KBM-7 (cell line): ENCODE results near the gene CIROP.

ENCODE experiments used
- DNase-seq: peaks from one replicate; pipeline ENCODE4 v3.0.0-alpha.2; 2015
- in situ Hi-C: fragments of 300-500 bp; cut with MboI; formaldehyde crosslinking; loops from 2 replicates; pipeline ENCODE4 v1.14.3; 2020; ENCODE audit warnings: low sequenced_read_pairs, low pct_unique_long_range_greater_than_20kb, mixed read lengths

CIROP gene, protein sequence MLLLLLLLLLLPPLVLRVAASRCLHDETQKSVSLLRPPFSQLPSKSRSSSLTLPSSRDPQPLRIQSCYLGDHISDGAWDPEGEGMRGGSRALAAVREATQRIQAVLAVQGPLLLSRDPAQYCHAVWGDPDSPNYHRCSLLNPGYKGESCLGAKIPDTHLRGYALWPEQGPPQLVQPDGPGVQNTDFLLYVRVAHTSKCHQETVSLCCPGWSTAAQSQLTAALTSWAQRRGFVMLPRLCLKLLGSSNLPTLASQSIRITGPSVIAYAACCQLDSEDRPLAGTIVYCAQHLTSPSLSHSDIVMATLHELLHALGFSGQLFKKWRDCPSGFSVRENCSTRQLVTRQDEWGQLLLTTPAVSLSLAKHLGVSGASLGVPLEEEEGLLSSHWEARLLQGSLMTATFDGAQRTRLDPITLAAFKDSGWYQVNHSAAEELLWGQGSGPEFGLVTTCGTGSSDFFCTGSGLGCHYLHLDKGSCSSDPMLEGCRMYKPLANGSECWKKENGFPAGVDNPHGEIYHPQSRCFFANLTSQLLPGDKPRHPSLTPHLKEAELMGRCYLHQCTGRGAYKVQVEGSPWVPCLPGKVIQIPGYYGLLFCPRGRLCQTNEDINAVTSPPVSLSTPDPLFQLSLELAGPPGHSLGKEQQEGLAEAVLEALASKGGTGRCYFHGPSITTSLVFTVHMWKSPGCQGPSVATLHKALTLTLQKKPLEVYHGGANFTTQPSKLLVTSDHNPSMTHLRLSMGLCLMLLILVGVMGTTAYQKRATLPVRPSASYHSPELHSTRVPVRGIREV

DNA sequence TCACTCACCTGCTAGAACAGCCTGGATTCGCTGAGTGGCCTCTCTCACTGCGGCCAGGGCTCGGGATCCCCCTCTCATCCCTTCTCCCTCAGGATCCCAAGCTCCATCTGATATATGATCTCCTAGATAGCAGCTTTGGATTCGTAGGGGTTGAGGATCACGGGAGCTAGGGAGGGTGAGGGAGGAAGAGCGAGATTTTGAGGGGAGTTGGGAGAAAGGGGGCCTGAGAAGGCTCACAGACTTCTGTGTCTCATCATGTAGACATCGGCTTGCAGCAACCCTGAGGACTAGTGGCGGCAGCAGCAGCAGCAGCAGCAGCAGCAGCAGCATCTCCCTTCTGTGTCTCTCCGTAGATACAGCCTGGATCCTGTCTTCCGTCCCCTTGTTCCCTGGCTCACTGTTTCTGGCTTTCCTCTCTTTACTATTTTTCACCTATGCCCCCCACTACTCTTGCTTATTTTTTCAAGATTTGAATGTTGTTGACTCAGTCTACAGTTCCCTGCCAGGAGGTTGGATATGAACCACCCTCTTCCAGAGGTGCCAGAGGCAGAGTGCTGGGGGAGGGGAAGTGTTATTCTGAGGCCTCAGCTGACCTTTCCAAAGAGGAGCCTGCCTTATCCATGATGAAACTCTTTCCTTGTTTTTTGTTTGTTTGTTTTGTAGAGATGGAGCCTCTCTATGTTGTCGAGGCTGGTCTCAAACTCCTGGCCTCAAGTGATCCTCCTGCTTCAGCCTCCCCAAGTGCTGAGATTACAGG is at the start of gene CIROP:
Gene CIROP (minus strand): TSS at position 399 of the 757 bp plus-strand sequence. CDS start 69 bp downstream, at position 330.
- no peak for DNase-seq
- in situ Hi-C loops, result no loop called here

DNA sequence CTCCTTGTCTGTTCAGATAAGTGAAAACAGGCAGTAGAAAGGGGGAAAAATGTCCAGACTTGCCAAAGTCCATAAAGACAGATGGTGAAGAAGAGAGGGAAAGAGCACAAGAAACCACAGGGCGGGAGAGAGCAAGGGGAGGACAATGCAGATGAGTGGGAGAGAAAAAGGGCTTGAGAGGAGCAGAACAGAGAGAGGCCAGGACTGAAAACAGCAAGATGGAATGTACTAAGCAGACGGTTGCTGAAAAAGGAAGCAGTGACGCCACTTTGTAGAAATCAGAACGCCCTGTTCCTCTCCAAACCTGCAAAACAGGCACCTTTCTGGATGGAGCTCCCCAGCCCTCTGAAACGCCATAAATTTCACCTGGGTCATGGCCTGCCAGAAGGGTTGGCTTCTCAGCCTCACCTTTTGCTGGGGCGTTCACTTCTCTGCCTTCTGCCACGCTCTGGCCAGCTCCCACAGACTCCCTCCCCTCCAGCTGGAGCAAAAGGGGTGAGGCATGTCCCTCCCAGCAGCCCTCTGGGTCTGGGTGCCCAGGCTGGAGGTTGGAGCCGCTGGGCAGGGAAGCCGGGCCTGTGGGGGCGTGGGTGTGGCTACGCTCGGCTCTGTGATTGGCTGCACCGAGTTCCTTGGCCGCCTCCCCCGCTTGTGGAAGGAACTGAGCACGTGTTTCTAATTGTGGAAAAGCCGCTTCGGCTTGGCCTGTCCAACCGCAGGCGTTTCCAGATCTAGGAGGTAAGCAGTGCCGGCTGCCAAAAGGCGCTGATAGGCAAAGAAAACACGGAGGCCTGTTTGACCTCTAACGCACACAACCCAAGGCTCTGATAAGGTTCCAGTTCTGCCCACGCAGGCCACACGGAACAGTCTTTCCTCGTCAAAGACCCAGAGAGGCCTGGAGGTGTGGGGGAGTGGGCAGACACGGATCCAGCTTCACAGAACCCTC is 49.3 kb upstream of the CIROP start:
- in situ Hi-C loops, result no loop called here
- DNase-seq, result peak; percentile 45

DNA sequence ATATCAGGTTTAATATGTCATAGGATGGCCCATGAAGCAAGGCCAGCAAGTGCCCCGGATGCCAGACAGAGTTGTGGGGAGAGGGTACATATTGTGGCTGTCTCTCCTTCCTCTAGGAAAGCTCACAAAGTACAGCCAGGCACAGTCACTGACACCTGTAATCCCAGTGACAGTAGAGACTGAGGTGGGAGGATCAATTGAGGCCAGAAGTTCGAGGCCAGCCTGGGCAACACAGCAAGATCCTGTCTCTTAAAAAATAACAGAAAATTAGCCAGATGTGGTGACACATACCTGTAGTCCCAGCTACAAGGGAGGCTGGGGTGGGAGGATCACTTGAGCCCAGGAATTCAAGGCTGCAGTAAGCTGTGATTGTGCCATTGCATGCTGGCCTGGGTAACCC is 46.6 kb upstream of the CIROP start:
- in situ Hi-C loops, result no loop called here

DNA sequence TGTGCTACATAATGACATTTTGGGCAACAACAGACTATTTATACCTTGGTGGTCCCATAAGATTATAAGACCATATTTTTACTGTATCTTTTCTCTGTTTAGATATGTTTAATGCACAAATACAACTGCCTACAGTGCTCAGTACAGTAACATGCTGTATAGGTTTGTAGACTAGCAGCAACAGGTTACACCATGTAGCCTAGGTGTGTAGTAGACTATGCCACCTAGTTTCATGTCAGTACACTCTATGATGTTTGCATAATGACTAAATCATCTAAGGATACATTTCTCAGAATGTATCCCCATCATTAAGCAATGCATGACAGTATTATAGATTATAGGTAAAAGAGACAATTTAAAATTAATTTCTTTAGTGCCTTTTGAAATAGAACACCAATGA is 45.0 kb upstream of the CIROP start:
- DNase-seq, result no peak
- in situ Hi-C loops, result no loop called here

More for the DNA sequence above, 46.6 kb upstream of the CIROP start:
- no peak for DNase-seq

DNA sequence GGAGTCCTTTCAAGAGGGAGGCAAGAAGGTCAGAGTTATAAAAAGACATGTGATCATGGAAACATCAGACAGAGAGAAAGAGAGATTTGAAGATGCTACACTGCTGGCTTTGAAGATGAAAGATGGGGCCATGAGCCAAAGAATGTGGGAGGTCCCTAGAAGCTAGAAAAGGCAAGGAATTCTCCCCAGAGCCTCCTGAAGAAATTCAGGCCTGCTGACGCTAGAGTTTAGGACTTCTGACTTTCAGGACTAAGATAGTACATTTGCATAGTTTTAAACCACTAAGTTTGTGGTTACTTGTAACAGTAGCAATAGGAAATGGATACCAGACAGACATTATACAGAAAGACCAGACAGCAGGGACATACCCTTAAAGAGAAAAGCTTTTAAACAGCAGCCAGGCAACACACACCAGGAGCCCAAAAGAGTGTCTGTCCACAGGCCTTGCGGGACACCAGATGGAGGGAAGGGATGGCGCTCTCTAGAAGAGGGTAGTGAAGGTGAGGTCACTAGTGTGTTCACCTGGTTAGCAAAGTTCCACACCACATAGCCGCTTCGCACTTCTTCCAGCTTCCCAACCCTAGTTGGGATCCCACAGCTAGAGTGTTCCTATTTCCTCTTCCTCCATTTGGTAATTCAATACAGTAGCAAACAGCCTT is 43.9 kb upstream of the CIROP start:
- in situ Hi-C loops, result no loop called here
- no peak for DNase-seq

DNA sequence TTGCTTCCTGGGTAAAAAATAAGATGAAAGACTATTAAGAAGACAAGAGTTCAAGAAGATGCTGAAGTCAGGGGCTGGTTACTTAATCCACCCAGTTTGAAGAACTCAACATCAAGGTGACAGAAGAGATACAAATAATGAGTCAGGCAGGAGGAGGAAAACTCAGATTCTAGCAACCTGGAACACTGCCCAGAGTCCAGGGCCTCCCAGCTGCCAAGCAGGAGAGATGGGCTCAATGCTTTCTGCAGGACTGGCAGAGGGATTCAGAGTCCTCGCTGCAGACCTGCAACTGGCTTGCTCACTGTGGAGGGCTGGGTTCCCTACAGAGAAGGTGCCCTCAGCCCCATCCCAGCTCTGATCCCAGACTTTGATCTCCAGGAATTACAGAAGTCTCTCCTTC is 42.9 kb upstream of the CIROP start:
- no peak for DNase-seq
- in situ Hi-C loops, result no loop called here

DNA sequence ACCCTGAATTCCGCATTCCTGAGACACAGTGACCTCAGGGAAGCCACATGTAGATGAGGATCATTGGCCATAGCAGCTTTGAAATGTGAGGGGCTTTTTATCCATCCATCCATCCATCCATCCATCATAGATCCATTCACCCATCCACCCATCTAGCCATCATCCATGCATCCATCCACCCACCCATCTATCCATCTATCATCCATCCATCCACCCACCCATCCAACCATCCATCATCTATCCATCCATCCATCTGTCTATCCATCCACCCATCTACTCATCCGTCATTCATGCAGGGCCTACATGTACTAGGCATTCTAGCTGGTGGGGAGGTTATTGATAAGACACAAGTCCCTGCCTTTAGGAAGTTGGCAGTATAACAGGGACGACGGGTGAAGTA is 42.2 kb upstream of the CIROP start:
- in situ Hi-C loops, result no loop called here
- DNase-seq, result no peak

DNA sequence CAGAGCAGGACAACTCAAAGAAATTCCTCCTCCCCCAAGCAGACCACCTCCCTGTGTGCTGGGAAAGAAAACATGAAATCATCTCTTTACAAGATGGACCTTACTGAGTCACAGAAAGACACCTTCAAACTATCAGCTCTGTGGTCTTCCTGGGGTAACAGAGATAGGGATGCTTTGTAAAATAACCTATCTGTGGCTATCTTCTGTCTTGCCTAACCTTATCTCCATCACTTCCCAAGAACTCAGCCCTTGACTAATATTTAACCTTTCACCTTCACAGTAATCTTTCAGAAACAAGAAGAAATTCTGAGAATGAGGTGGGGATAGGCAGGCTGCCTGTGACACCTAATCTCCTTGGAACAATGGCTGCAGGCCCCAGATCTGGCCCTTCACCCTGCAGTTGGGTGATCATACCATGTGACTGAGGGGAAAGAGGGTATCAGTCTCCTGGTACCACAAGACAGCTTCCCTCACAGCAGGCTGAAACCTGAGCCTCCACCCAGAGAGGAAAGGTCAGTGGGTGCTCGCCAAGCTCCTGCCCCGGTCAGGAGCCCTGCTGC is 41.6 kb upstream of the CIROP start:
- in situ Hi-C loops, result no loop called here
- DNase-seq, result no peak

DNA sequence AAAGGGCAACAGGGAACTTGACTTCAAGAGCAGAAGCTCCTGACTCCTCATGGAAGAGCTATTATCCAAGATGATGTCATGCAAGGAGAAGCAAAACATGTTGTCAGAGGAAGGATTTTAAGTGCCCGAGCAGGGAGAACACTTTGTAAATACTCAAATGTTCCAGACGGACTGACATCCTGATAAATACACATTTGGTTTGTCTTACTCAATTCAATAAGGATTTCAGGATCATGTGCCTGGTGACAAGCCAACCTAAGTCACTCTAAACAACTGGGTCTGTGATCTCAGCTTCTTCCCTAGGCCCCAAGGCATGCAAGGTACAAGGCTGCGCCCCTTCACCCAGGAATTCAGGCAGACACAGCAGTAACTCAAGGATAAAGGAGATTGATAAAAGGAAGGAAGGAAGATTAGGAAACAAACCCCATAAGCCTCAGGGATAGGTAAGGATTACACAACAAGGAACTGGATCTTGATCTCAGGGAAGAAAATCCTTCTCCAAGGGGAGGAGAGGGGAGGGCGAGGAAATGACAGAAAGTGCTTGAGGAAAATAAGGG is 41.1 kb upstream of the CIROP start:
- in situ Hi-C loops, result no loop called here
- no peak for DNase-seq

DNA sequence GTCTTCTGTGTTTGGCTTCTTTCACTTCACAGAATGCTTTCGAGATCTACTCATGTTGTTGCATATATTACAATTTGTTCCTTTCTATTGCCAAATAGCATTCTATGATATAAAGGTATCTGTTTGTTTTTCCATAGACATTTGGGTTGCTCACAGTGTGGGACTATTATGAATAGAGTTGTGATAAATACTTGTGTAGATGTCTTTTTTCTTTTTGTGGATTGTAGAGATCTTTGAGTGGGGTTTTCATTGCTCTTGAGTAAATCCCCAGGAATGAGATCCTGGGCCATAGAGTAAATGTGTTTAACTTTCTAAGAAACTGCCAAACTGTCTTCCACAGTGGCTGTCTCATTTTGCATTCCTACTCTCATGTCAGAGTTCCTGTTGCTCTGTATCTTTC is 39.1 kb upstream of the CIROP start:
- in situ Hi-C loops, result no loop called here
- DNase-seq, result no peak

DNA sequence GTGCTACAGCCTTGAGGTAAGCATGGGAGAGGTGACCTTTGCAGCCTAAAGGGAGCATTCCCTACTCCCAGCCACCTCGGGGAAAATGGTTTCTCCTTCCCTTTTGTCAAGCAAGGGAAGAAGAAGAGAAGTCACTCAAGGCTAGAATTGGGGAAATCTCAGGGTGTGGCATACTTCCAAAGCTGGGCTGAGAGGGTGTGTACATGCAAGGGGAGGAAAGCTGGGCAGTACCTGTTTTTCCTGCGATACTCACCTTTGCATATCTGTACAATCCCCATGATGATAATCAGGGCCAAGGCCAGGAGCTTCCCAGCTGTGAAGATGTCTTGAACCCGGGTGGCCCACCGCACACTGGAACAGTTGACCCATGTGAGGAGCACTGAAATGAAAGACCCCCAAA is 38.0 kb upstream of the CIROP start:
- in situ Hi-C loops, result no loop called here
- DNase-seq, result no peak

DNA sequence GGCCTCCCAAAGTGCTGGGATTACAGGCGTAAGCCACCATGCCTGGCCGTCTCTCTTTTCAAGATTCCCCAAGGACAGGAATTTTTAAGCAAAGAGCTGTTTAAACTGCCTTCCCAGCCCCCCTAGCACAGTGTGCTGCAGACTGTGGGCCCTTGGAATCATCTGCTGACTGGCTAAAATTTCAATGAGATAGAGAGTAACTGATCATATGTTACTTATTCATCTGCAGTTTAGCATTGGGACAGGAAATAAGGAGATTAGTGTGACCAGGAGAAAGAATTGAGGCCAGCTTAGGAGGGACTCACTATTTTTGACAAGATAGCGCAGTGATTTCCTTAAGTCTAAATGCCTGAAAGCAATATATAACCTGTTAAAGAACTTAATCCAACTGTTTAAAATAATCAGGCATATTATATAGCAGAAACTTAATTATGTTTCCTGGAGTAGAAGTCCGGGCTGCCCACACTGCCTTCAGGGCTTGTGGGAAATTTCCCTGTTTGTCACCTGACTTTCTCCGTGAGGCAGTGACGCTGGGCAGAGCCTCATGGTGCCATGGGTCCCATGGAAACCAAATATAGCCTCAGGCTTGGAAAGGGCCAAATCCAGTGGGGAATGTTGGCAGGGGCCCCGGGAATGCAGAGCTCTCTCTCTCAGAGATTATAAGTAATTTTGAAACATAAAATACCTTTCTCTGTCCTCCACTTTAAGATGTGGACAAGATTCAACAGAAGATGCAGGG is 37.1 kb upstream of the CIROP start:
- no peak for DNase-seq
- in situ Hi-C loops, result no loop called here

DNA sequence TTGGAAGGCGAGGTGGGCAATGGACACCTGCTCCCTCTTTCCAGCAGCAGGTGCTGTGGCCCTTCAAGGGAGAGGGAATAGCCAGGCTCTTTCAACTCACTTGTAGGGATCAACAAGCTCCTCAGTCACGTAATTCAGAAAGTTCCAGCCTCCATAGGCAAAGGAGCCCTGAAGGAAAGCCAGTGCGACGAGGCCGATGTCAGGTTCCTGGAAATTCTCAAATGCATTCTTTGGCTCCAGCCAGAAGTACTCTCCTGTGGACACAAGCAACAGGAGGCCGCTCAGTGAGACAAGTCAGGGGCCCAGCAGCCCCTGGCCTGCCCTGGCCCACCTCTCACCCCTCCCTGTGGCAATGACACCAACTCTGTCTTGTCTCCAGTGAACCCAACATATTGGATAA is 35.6 kb upstream of the CIROP start:
- in situ Hi-C loops, result no loop called here
- DNase-seq, result no peak

DNA sequence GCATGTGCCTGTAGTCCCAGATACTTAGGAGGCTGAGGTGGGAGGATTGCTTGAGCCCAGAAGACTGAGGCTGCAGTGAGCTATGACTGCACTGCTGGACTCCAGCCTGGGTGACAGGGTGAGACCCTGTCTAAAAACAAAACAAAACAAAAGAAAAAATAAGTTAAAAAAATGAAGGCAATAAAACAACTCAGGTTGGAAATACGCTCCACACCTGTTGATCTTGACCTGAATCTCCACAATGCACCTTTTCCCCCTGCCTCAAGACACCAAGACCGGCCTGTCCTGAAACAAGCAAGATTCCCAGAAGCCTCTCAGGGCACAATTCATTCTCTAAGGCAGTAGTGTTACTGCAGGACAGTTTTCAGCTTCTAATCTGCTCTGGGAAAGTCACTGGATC is 35.1 kb upstream of the CIROP start:
- DNase-seq, result no peak
- in situ Hi-C loops, result no loop called here

DNA sequence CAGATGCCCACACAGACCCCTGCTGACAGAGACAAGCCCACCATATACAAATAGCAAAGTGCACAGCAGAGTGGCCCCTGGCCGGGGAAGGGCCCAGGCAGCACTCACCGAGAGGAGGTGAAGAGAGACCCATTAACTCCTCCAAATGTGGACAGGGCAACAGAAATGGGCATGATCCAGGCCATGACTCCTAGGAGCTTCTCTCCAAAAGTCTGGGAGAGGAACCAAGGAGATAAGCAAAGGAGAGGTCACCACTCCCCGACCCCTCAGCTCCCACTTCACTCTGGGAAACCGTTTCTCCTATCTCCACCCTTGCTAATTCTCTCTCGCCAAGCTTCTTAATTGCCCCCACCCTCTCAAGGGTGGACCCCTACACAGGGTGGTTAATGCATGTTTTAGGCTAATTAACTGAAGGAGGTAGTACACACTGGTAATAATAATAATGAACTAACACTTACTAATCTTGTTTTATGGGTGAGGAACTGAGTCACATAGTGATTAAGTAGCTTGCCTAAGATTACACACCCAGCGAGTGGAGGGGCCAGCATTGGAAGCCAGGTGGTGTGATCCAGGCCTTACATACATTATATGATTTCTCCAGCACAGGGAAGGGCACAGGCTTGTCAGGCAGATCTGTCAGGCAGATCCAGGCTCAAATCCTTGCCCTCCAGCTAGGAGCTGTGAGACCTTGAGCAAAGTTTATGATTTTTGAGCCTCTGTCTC is 33.2 kb upstream of the CIROP start:
- DNase-seq, result no peak

DNA sequence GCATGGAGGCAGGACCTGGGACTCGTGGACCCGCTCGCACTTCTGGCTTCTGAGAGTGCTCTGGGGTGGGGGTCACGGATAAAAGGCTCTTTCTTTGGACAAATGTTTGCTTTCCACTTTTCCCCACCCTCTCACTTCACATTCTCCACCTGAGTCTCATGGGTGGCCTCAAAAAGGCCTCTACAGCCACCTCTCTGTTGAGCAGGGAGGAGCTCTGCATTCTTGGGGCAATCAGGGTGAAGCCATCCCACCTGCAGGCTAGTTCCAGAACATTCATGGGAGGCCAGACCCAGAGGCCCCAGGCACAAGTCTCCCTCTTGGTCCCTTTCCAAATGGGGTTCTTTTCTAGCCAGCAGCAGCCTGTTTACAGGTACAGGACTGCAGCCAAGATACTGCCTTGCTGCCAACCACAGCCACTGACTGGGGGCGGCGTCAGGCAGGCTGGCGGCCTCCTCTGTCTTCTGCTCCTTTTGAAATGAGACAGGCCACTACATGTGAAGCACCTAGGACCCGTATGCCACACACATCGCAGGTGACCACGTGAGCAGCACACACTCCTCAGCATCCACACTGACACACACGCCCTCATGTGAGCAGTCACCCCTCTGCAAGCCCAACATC is 32.5 kb upstream of the CIROP start:
- DNase-seq, result no peak
- in situ Hi-C loops, result no loop called here

More for the DNA sequence above, 33.2 kb upstream of the CIROP start:
- in situ Hi-C loops, result no loop called here
